HL-60 (cell line): ENCODE data around the gene USP43.

Experiments
- DNase-seq, 2 experiments: peaks; one replicate each; pipeline ENCODE4 v3.0.0-alpha.2; 2010 to 2020; ENCODE audit warnings: low read depth in 1 of 2, low spot score in 1 of 2
- H3K27ac ChIP-seq: fragments of 250-450 bp; sonication (Bioruptor Pico); replicated peaks from 2 replicates; pipeline ENCODE4 v1.5.1; 2020; ENCODE audit warnings: mild to moderate bottlenecking, moderate library complexity
- H3K27me3 ChIP-seq: fragments of 250-450 bp; sonication (Bioruptor Pico); 2 replicates; pipeline ENCODE4 v1.5.1; 2021; ENCODE audit warnings: mild to moderate bottlenecking, moderate library complexity; ENCODE audit not compliant: insufficient read depth, poor library complexity, severe bottlenecking
- H3K4me3 ChIP-seq: replicated peaks from 2 replicates; pipeline ENCODE4 v1.5.1; 2011; ENCODE audit warnings: mild to moderate bottlenecking, control low read depth, low read length; ENCODE audit not compliant: insufficient read depth
- CTCF ChIP-seq: IDR thresholded peaks from one replicate; pipeline ENCODE4 v1.5.1; 2011; ENCODE audit warnings: low read length, control low read depth, inconsistent platforms; ENCODE audit not compliant: insufficient read depth
- GABPA ChIP-seq: IDR thresholded peaks from 2 replicates; pipeline ENCODE4 v1.6.1; 2012; ENCODE audit warnings: low read depth
- POLR2AphosphoS5 ChIP-seq: IDR thresholded peaks from 2 replicates; pipeline ENCODE4 v1.6.1; 2012; ENCODE audit warnings: low read depth
- REST ChIP-seq: IDR thresholded peaks from 2 replicates; pipeline ENCODE4 v1.6.1; 2012; ENCODE audit warnings: low read depth; ENCODE audit not compliant: insufficient replicate concordance
- SPI1 ChIP-seq: IDR thresholded peaks from 2 replicates; pipeline ENCODE4 v1.6.1; 2012; ENCODE audit warnings: low read depth, mild to moderate bottlenecking, borderline replicate concordance

The USP43 gene

GRCh38 chr17:9702482-9702881 is 57.2 kb downstream of the USP43 start:
- no peak for TF ChIP-seq CTCF
- TF ChIP-seq GABPA, result no peak
- TF ChIP-seq POLR2AphosphoS5, result no peak
- no peak for TF ChIP-seq REST
- no peak for TF ChIP-seq SPI1
- no peak for DNase-seq
- Histone ChIP-seq H3K4me3 (no peak overlapping the region), H3K27me3 (no peaks in the 10 kb centered on the region), H3K27ac (no peak overlapping the region)

- TF ChIP-seq CTCF (no peak), POLR2AphosphoS5 (no peak), SPI1 (no peak), REST (no peak), GABPA (no peak)
- no peak for DNase-seq
- Histone ChIP-seq H3K27me3 (no peaks in the 10 kb centered on the region), H3K4me3 (no peak overlapping the region), H3K27ac (no peak overlapping the region)
These were observed 57.8 kb downstream of the USP43 start for GRCh38 chr17:9702914-9703780.

- H3K4me3 ChIP-seq, result no peak overlapping the region
- TF ChIP-seq SPI1, result no peak
- TF ChIP-seq POLR2AphosphoS5, result no peak
- TF ChIP-seq GABPA, result no peak
- no peak for TF ChIP-seq CTCF
- TF ChIP-seq REST, result no peak
- no peak overlapping the region for H3K27ac ChIP-seq
- no peak for DNase-seq
- no peaks in the 10 kb centered on the region for H3K27me3 ChIP-seq
These were observed 58.4 kb downstream of the USP43 start for GRCh38 chr17:9703781-9704082.
